HL-60/S4 (cell line): ENCODE data around the gene ZNF787.
"Not testable (repeated sequence)": the region's sequence is repeated elsewhere in the genome, so short reads cannot be mapped to it uniquely, and the experiment has no call there.

Experiments
- in situ Hi-C: fragments of 300-500 bp; cut with MboI; formaldehyde crosslinking; loops from 2 replicates; pipeline ENCODE4 v1.14.3; 2022; ENCODE audit warnings: low sequenced_read_pairs

ZNF787 gene

DNA sequence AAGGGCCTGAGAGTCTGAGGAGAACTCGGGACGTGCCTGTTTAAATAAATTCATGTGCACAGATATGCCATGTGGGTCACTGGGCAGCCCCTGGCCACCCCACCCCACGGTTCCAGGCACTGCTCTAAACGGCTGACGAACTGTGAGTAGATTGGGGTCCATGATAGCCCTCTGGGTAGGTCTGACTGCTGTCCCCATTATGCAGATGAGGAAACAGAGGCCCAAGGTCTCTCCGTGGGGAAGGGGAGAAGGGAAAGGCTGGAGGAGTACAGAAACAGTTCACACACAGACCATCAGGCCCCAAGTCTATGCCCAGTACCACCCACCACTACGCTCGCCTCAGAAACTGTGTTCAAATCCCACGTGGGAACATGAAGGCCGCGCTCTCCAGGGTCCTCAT is 14.1 kb downstream of the ZNF787 start:
- in situ Hi-C loops = no loop called here

DNA sequence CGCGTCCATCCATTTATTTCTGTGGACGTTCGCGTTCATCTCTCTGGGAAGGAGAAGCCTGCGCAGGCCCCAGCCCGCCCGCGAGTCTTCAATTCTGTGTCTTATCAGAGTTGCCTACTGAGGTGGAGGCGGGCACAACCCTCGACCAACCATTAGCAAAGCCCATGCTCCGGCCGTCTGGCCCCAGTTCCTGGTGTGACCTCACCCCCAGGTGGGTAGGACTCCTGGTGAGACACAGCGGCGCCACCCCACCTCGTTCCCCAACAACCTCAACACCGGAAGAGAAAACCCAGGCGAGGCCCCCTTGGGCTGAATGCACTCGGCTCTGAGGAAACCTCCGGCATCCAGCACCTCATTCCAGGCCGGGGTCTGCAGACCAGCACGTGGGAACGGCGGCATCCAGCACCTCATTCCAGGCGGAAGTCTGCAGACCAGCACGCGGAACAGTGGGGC is 14.7 kb downstream of the ZNF787 start:
- in situ Hi-C loops = no loop called here

DNA sequence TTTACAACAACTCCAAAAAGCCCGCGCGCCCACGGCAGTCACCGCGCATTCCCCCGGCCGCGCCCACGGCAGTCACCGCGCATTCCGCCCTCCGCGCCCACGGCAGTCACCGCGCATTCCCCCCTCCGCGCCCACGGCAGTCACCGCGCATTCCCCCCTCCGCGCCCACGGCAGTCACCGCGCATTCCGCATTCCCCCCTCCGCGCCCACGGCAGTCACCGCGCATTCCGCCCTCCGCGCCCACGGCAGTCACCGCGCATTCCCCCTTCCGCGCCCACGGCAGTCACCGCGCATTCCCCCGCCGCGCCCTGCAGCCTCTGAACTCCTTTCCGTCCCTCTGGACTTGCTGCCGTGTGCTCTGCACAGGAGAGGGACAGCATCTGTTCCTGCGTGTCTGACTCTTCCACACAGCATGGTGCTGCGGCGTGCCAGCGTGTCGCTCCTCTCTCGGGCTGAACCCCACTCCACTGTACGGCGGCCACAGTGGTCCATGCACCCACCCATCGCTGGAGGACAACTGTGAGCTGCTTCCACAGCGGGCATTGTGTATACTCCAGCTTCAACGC is 15.2 kb downstream of the ZNF787 start:
- in situ Hi-C loops = not testable (repeated sequence)

DNA sequence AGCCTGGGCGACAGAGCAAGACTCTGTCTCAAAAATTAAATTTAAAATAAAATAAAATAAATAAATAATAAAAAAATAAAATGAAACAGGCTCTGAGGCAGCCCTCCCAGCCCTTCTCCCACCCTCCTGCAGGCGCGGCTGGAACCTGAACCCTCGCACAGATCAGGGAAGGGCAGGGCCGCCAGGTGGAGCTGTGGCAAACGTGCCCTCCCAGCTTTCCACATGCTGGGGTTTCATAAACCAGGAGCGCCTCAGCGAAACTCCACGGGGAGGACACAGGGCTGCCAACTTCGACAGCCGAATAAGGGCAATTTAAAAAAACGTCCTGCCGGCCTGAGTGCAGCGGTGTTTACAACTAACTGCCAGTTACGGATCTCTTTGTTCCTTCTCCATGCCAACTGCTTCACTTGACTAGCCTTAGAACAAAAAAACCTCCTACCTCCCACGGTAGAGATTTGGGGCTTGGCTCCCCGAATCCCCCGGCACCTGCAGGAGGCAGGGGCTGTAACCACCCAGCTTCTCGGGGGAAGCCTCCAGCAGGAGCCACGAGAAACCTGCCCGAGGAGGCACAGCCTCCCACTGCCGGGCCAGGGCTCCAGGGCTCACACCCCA is 15.9 kb downstream of the ZNF787 start:
- in situ Hi-C loops = no loop called here

DNA sequence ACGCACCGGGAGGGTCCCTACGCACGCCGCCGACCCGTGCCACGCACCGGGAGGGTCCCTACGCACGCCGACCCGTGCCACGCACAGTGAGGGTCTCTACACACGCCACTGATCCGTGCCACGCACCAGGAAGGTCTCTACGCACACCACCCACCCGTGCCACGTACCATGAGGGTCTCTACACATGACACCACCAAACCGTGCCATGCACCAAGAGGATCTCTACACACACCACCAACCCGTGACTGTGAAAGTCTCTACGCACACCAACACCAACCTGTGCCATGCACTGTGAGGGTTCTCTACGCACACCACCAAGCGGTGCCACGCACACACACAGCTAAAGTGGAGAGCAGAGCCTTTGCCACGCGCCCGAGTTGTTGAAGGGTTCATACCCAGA is 16.7 kb downstream of the ZNF787 start:
- in situ Hi-C loops = no loop called here

DNA sequence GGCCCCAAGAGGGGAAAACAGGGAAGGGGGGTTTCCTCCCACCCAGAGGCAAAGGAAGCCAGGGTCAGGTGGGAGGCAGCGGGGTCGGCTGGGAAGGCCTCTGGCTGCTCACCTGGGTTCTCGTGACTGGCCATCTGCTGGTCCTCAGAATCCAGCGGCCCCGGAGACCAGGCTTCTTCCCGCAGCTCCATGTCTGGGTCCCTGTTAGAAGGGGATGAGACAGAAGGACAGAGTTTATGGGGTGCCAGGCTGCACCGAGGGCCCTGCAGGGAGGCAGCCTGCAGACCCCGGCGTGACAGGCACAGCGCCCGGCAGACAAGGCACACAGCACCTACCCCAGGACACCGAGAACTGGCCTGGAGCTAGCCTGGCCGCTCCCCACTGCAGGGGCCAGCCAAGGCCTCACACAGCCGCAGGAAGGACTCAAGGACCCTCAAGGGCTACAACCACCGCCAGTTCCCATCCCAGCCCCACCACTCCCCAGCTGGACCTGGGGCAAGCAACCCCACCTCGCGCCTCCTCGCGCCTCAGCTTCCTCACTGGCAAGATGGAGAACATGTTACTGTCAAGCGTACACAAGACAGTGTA is 18.0 kb downstream of the ZNF787 start:
- in situ Hi-C loops = no loop called here

DNA sequence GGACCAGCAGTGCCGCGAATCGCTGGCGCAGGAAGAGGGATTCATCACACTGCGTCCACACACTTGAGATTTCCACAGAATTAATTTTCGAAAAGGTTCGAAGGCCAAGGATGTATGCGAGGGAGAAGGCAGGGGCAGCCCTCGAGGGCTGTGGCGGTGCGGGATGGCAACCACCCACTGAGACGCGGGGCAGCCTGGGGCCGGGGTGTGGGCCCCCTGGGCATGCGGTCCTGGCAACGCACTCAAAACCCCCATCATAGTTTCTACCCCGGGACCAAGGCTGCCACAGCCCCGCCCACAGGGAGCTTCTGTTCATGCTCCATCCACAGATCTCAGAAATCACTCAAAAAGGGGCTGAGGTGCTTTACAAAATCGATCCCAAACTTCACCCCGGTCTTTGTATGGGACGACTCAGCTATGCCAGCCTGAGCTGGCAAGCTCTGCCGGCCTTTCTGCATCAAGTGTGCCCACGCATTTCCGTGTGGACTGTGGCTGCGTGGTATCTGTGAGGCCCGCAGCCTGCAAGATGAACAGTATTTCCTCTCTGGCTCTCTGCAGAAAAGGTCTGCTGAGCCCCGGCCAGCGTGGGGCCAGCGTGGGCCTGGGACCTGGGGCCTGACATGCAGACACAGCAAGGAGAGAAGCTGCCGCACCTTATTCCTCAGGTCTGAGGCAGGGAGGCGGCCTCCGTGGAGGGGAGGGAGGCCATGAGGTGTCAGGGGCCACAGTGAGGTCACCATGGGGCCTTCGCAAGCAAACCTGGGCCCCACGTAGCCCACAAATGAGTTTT is 19.2 kb downstream of the ZNF787 start:
- in situ Hi-C loops = no loop called here

DNA sequence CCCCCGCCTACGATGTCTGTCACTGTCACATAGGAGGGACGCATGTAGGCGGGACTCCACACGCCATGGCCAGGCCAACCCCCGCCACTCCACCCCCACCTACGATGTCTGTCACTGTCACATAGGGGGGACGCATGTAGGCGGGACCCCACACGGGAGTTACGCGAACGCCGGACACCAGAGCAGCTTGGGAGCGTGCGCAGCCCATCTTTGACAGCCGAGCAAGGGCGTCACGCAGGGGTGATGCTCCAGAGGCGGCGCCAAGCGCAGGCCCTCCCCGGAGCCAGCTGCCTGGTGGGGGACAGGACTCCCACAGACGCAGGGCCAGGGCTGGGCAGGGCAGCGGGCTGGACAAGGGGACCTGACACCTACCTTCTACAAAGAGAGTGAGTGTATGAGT is 20.0 kb downstream of the ZNF787 start:
- in situ Hi-C loops = no loop called here

DNA sequence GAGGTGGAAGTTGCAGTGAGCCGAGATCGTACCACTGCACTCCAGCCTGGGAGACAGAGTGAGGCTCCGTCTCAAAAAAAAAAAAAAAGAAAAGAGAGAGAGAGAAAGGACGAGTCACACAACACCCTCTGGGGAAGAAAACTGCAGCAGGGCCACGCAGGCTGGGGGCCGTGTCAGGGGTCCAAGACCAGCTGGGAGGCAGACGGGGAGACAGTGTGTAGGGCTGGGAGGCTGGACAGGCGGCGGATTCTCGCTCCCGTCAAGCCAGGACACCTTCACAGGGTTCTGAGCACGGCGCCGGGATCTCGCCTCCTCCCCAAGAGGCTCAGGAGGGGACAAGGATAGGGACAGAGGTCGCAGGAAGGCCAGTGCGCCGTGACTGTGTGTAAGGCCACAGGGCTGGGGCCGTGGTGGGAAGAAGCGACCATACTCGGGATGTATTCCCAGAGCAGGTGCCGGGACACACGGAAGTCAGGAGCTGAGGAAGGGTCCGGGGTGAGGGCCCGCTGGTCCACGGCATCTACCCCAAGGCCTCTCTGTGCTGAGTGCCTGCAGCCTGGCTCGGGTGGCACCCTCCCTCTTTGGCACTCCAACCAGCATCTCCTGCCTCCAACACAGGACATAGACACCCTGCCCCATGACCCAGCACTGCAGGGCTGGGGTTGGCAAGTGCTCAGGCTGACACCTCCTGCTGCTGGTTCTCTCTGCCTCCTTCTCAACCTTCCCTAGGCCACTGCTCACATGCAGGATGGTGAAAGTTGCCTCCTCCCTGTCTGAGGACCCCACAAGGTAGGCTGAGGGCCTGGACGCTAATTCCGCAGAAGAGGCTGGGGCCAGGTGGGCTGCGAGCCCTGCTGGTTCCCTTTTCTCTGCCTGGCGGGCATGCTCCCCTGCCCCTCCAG is 21.2 kb downstream of the ZNF787 start:
- in situ Hi-C loops = no loop called here

DNA sequence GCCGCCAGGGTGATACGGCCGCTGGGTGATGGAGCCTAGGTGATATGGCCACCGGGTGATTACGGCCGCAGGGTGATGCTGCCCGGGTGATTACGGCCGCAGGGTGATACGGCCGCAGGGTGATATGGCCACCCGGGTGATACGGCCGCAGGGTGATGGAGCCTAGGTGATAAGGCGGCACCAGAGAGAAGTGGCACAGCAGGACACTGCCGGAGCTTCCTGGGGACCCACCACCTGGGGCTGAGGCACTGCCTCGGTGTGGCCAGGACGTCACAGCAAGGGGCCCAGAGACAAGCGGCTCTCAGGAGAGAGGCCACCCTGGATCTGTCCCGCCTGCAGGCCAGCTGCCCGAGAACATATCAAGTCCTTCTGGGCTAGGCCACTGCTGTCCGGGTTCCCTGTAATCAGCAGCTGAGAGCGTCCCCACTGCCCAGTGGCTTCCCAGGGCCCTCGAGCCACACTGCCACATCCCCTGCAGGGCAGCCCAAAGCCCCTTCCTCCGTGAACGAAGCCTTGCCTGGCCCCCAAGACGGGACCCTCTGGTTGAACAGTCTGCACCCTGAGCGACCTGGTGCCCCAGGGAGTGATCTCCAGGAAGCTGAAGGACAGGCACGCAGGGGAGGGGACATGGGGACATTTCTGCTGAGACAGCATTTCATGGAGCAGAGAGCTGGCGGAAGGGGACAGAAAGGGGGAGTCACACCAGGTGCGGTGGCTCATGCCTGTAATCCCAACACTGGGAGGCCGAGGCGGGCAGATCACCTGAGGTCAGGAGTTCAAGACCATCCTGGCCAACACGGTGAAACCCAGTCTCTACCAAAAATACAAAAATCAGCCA is 22.1 kb downstream of the ZNF787 start:
- in situ Hi-C loops = no loop called here

DNA sequence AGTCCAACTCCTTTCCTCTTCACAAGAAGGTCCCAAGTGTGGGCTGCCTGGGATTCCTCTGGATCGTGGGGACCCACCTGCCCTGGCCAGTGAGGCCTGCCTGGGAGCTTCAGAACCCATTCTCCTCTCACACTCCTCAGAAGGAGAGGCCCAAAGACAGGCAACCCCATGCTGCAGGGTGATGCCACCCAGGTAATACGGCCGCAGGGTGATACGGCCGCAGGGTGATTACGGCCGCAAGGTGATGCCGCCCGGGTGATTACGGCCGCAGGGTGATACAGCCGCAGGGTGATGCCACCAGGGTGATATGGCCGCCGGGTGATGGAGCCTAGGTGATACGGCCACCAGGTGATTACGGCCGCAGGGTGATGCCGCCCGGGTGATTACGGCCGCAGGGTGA is 22.9 kb downstream of the ZNF787 start:
- in situ Hi-C loops = not testable (repeated sequence)

DNA sequence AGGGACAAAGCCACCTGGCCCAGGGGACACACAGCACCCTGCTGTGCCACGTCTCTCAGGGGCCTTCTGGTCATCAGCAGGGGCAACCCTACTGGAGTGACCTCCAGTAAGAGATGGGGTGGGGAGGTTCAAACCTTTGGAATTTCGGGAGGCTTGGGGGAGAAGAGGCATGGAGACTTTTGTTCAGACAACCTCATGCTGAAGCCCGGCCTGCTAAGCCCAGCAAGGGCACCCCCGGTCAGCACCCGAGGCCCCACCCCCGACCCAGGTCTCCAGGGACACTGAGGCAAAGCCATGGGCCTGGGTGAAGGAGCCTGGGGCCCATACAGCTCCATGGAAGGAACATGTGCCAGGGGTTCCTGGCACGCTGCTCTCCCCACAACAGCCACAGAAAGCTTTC is 23.3 kb downstream of the ZNF787 start:
- in situ Hi-C loops = no loop called here

DNA sequence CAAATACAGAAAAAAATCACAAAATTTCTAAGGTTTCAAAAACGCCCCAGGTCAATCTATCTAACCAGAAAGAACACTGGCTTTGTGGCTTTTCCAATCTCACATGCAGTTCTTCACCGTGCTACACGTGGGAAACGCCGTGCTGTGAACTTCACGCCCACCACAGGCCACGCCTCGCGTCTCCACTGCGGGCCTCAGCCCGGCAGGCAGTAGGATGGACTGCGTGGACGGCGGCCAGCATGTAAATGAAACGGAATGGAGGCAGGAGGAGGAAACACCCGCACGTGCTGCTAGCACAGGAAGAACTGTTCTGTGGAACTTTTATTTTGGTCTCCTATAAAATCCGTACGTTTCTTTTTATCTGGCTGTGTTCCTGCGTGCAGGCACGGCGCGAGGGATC is 23.8 kb downstream of the ZNF787 start:
- in situ Hi-C loops = no loop called here

DNA sequence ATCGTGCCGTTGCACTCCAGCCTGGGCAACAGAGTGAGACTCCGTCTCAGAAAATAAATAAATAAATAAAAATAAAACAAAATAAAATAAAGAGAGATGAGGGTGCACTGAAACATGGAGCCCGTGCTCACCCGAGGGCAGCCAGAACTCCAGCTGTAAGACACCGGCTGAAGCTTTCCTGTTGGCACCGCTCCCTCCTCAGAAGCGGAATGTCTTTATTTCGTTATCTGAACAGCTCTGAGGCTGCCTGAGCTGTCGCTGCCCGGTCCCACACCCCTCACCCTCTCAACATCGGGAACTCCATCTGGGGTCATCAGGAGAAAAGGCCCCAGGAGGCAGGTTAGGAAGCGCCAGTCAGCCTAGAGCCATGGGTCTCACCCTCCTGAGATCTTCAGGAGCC is 24.4 kb downstream of the ZNF787 start:
- in situ Hi-C loops = no loop called here

DNA sequence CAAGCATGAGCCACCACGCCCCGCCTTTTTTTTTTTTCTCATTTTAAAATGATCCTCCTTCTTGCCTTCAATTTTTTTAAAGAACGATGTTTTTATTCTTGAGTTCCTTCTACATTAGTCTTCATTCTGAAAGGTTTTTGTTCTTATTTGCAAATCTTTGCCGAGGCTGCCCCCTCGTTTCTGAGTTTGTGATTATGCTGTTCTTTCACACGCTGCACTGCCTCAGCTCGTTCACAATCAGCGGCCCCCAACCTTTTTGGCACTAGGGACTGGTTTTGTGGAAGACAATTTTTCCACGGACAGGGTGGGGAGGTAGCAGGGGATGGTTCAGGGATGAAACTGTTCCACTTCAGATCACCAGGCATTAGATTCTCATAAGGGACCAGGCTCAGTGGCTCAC is 26.6 kb downstream of the ZNF787 start:
- in situ Hi-C loops = no loop called here

DNA sequence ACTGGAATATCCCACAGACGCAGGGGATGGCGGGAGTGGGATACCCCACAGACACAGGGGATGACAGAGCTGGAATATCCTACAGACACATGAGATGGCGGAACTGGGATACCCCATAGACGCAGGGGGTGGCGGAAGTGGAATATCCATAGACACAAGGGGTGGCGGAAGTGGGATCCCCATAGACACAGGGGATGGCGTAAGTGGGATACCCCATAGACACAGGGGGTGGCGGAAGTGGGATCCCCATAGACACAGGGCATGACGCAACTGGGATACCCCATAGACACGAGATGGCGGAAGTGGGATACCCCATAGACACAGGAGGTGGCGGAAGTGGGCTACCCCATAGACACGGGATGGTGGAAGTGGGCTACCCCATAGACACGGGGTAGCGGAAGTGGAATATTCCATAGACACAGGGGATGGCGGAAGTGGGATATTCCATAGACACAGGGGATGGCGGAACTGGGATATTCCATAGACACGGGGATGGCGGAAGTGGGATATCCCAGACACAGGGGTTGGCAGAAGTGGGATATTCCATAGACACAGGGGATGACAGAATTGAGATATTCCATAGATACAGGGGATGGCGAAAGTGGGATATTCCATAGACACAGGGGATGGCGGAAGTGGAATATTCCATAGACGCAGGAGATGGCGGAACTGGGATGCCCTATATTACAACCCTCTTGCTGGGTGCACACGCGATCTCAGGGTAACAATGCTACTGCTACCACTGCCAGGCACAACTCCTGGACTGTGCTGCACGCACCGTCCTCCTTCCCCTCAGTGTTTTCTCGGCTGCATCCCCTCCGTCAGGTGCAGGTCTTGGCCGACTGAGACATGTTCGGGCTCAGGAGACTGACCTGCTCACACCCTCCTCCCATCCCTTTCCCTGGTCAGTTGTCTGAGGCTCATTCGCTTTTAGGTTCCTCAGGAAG is 28.1 kb downstream of the ZNF787 start:
- in situ Hi-C loops = no loop called here

DNA sequence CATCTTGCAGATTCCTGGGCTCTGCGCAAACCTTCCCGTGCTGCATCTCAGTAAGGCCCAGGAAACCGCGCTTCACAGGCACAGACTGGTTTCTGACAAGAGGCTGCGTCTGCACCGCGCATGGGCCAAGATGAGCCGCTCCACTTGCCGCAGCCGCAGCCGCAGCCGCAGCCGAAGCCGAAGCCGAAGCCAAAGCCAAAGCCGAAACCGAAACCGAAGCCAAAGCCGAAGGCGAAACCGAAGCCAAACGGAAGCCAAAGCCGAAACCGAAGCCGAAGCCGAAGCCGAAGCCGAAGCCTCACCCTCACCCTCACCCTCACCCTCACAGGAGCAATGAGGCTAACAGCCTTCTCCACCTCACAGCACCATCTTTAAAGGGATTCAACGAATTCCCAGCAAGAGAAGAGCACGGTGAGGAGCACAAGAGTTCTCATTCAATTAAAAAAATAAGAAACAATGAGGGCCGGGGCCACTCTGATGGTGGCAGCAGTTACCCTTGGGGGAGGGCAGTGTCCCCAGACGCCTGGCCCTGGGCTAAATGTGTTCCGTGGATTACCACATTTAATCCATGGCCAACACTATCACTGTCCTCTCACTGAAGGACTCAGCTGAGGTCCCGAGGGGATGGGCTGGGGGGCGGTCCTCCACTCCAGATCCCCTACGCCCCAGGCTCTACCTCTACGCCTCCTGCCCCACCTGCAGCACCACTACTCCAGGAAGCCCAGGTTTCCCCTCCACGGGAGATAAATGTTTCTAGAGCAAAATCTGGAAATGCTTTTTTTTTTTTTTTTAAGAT is 29.1 kb downstream of the ZNF787 start:
- in situ Hi-C loops = no loop called here

DNA sequence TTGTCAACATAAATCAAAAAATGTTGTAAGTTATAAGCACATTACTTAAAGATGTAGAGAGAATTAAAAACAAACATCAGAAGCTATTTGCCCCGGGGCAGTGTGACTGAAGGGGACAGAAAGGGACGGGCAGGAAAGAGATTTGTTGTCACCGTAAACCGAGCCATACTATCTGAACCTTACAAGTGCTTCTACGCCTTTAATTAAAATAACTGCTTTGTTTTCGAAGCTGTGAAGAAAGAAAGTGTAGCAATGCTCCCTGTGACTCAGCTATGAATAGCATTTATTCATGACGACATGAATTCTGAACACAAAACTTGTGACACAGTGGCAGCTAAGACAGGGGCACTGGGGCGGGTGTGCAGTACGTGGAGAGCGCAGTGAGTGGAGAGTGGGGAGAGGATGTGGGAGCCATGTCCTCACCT is 30.0 kb downstream of the ZNF787 start:
- in situ Hi-C loops = no loop called here
